ENCODE data around the gene TFDP2.
"Not testable (repeated sequence)": the region's sequence is repeated elsewhere in the genome, so short reads cannot be mapped to it uniquely, and the experiment has no call there.

Gene TFDP2

GRCh38 chr3:142013326-142013980 lies 135.9 kb downstream of the TFDP2 start:
- no peak for DNase-seq (ENCODE audit: low read depth)
- no peak overlapping the region for H3K4me3 ChIP-seq (ENCODE audit: control insufficient read depth, low read depth, low read length)
- TF ChIP-seq, protein P1, sequence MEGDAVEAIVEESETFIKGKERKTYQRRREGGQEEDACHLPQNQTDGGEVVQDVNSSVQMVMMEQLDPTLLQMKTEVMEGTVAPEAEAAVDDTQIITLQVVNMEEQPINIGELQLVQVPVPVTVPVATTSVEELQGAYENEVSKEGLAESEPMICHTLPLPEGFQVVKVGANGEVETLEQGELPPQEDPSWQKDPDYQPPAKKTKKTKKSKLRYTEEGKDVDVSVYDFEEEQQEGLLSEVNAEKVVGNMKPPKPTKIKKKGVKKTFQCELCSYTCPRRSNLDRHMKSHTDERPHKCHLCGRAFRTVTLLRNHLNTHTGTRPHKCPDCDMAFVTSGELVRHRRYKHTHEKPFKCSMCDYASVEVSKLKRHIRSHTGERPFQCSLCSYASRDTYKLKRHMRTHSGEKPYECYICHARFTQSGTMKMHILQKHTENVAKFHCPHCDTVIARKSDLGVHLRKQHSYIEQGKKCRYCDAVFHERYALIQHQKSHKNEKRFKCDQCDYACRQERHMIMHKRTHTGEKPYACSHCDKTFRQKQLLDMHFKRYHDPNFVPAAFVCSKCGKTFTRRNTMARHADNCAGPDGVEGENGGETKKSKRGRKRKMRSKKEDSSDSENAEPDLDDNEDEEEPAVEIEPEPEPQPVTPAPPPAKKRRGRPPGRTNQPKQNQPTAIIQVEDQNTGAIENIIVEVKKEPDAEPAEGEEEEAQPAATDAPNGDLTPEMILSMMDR (conservative IDR thresholded peaks at IDR 0.05; ENCODE audit: control insufficient read depth, insufficient read depth, low read depth, low read length), result no peak

- TF ChIP-seq, protein P1 (conservative IDR thresholded peaks at IDR 0.05; ENCODE audit: control insufficient read depth, insufficient read depth, low read depth, low read length), result no peak
- no peak overlapping the region for H3K4me3 ChIP-seq (ENCODE audit: control insufficient read depth, low read depth, low read length)
- DNase-seq (ENCODE audit: low read depth), result no peak
Observed at GRCh38 chr3:142009029-142009428, 140.3 kb downstream of the TFDP2 start.

DNA sequence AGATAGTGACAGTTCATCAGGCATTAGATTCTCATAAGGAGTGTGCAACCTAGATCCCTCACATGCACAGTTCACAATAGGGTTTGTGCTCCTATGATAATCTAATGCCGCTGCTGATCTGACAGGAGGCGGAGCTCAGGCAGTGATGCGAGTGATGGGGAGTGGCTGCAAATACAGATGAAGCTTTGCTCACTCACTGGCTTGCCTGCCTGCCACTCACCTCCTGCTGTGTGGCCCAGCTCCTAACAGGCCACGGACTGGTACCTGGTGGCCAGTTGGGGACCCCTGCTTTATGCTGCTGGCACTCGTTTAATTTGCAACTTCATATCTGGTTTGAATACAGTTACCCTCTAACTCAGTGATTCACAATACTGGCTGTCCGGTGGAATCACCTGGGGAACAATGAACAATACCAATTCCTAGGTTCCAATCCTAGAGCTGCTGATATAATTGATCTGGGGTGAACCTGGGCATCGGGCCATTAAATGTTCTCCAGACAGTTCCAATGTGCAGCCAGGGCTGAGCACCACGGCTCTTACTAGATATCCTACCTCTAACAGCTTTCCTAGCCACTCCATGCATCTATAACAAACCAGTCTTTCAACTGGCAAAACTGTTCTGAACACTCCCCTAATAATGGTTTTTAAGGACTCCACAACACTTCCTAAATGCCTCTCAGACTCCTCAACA lies 141.5 kb downstream of the TFDP2 start:
- DNase-seq (ENCODE audit: low read depth), result no peak

GRCh38 chr3:142004957-142005356 lies 144.4 kb downstream of the TFDP2 start:
- H3K4me3 ChIP-seq (ENCODE audit: control insufficient read depth, low read depth, low read length); DNase-seq (ENCODE audit: low read depth): not testable (repeated sequence)

More for the DNA sequence above, 141.5 kb downstream of the TFDP2 start:
- TF ChIP-seq, protein P1 (conservative IDR thresholded peaks at IDR 0.05; ENCODE audit: control insufficient read depth, insufficient read depth, low read depth, low read length), result no peak
- no peak overlapping the region for H3K4me3 ChIP-seq (ENCODE audit: control insufficient read depth, low read depth, low read length)

DNA sequence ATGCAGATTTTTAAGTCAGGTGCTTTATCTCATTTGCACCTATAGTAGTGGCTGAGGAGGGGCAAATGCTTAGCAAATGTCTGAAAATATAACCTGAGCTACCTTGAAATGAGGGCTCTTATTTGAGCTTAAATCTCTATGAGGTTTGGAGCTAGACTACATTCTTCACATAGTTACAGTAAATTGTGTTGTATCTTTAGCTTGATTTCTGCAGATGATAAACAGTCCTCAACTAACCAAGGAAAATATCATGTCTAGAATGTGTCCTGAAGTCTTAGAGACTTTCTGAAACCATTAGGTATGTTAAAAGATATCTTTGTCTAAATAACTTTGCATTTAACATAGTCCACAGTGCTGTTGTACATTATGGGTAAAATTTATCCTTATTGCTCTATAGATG lies 145.3 kb downstream of the TFDP2 start:
- no peak overlapping the region for H3K4me3 ChIP-seq (ENCODE audit: control insufficient read depth, low read depth, low read length)
- TF ChIP-seq, protein P1 (conservative IDR thresholded peaks at IDR 0.05; ENCODE audit: control insufficient read depth, insufficient read depth, low read depth, low read length), result no peak
- no peak for DNase-seq (ENCODE audit: low read depth)

GRCh38 chr3:142003291-142003690 lies 146.1 kb downstream of the TFDP2 start:
- TF ChIP-seq, protein P1 (conservative IDR thresholded peaks at IDR 0.05; ENCODE audit: control insufficient read depth, insufficient read depth, low read depth, low read length), result no peak
- DNase-seq (ENCODE audit: low read depth), result no peak
- no peak overlapping the region for H3K4me3 ChIP-seq (ENCODE audit: control insufficient read depth, low read depth, low read length)

GRCh38 chr3:142000325-142000870 lies 148.9 kb downstream of the TFDP2 start:
- TF ChIP-seq, protein P1 (conservative IDR thresholded peaks at IDR 0.05; ENCODE audit: control insufficient read depth, insufficient read depth, low read depth, low read length), result no peak
- peak; percentile 8 for DNase-seq (ENCODE audit: low read depth)

More at GRCh38 chr3:142000325-142000870, 148.9 kb downstream of the TFDP2 start:
- no peak overlapping the region for H3K4me3 ChIP-seq (ENCODE audit: control insufficient read depth, low read depth, low read length)
